PC-9 (cell line): ENCODE results near the gene CDC42EP3.

Experiments used
- EZH2 ChIP-seq: fragments of 200-600 bp; sonication (generic); IDR thresholded peaks from 2 replicates; pipeline ENCODE4 v1.8.0; 2017; ENCODE audit warnings: antibody characterized with exemption, low read depth
- TF ChIP-seq, protein P1 (sequence below): fragments of 200-600 bp; sonication (generic); conservative IDR thresholded peaks from 2 replicates; pipeline ENCODE4 v1.6.1; 2017; ENCODE audit warnings: mixed run types, antibody characterized with exemption, mild to moderate bottlenecking, moderate library complexity

GRCh38 chr2:37713258-37713700 lies 41.8 kb upstream of the CDC42EP3 start:
- TF ChIP-seq, protein P1, sequence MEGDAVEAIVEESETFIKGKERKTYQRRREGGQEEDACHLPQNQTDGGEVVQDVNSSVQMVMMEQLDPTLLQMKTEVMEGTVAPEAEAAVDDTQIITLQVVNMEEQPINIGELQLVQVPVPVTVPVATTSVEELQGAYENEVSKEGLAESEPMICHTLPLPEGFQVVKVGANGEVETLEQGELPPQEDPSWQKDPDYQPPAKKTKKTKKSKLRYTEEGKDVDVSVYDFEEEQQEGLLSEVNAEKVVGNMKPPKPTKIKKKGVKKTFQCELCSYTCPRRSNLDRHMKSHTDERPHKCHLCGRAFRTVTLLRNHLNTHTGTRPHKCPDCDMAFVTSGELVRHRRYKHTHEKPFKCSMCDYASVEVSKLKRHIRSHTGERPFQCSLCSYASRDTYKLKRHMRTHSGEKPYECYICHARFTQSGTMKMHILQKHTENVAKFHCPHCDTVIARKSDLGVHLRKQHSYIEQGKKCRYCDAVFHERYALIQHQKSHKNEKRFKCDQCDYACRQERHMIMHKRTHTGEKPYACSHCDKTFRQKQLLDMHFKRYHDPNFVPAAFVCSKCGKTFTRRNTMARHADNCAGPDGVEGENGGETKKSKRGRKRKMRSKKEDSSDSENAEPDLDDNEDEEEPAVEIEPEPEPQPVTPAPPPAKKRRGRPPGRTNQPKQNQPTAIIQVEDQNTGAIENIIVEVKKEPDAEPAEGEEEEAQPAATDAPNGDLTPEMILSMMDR = no peak
- TF ChIP-seq EZH2 = no peak
